HepG2 (cell line): ENCODE results near the gene NMT2. TPM values are rescaled to one million over a fixed set of nuclear protein-coding genes. Genes with fewer than 3 reads are reported as not detected.

Experiments
- ARNTL ChIP-seq: sonication (generic); formaldehyde crosslinking; IDR thresholded peaks from 2 replicates; pipeline ENCODE4 v1.4.0; 2020; ENCODE audit warnings: mild to moderate bottlenecking, missing genetic modification reagents
- E2F5 ChIP-seq: sonication (generic); formaldehyde crosslinking; conservative IDR thresholded peaks from 2 replicates; pipeline ENCODE4 v1.4.0; 2020; ENCODE audit warnings: missing genetic modification reagents
- HBP1 ChIP-seq: IDR thresholded peaks from 2 replicates; pipeline ENCODE4 v1.6.1; 2016; ENCODE audit warnings: low read depth, control low read depth
- NCOA2 ChIP-seq: sonication (generic); formaldehyde crosslinking; IDR thresholded peaks from 2 replicates; pipeline ENCODE4 v1.8.0; 2022; ENCODE audit warnings: inconsistent platforms
- PBX2 ChIP-seq: IDR thresholded peaks from 2 replicates; pipeline ENCODE4 v1.6.1; 2016; ENCODE audit warnings: control low read depth
- RAD21 ChIP-seq: fragments of 450-650 bp; formaldehyde crosslinking; IDR thresholded peaks from 2 replicates; pipeline ENCODE4 v1.5.0; 2020; ENCODE audit warnings: mild to moderate bottlenecking
- RXRB ChIP-seq: IDR thresholded peaks from 2 replicates; pipeline ENCODE4 v1.6.1; 2016; ENCODE audit warnings: borderline replicate concordance, missing genetic modification reagents, missing compliant biosample characterization
- SALL1 ChIP-seq: sonication (generic); formaldehyde crosslinking; IDR thresholded peaks from 2 replicates; pipeline ENCODE4 v1.8.0; 2022; ENCODE audit warnings: mild to moderate bottlenecking, missing genetic modification reagents
- SP1 ChIP-seq, 2 experiments: fragments of 450-650 bp in 1 of 2; sonication (generic) in 1 of 2; formaldehyde crosslinking in 1 of 2; IDR thresholded peaks; 2 replicates each; pipeline versions ENCODE4 v1.4.0 to v1.6.1; 2016 to 2020; ENCODE audit warnings: missing genetic modification reagents in 1 of 2
- STAT5B ChIP-seq: sonication (generic); formaldehyde crosslinking; IDR thresholded peaks from 2 replicates; pipeline ENCODE4 v1.4.0; 2020; ENCODE audit warnings: missing genetic modification reagents
- ZFP41 ChIP-seq: sonication (generic); formaldehyde crosslinking; IDR thresholded peaks from 2 replicates; pipeline ENCODE4 v1.4.0; 2020; ENCODE audit warnings: mild to moderate bottlenecking, missing genetic modification reagents, borderline replicate concordance
- ZNF3 ChIP-seq: IDR thresholded peaks from 2 replicates; pipeline ENCODE4 v1.7.0; 2017; ENCODE audit warnings: inconsistent platforms
- ZNF318 ChIP-seq: sonication (generic); formaldehyde crosslinking; IDR thresholded peaks from 2 replicates; pipeline ENCODE4 v1.4.0; 2020; ENCODE audit warnings: mild to moderate bottlenecking, missing genetic modification reagents
- ZNF354B ChIP-seq: sonication (generic); formaldehyde crosslinking; IDR thresholded peaks from 2 replicates; pipeline ENCODE4 v1.8.0; 2022; ENCODE audit warnings: mild to moderate bottlenecking, missing genetic modification reagents
- ZNF569 ChIP-seq: sonication (generic); formaldehyde crosslinking; IDR thresholded peaks from 2 replicates; pipeline ENCODE4 v1.5.0; 2020; ENCODE audit warnings: mild to moderate bottlenecking, missing genetic modification reagents, moderate library complexity, borderline replicate concordance
- ZNF580 ChIP-seq: IDR thresholded peaks from 2 replicates; pipeline ENCODE4 v1.6.1; 2016; ENCODE audit warnings: low read depth, borderline replicate concordance
- polyA plus RNA-seq, 8 experiments: library from polyadenylated mRNA; depleted of rRNA in 3 of 8; stranded (reverse) in 7 of 8; unstranded in 1 of 8; fragments of >200 nt; fragmentation: Illumina TruSeq in 4 of 8; extraction: Trizol in 4 of 8; gene quantifications; 2 replicates each; pipeline versions ENCODE4 v1.2.1 to v1.2.3, GENCODE V29; 2011 to 2016; ENCODE audit warnings: low read depth in 4 of 8, missing spikeins in 1 of 8, mixed read lengths in 1 of 8; ENCODE audit not compliant: insufficient read depth in 1 of 8
- total RNA-seq, 5 experiments: library from RNA; depleted of rRNA; stranded (reverse); fragments of >200 nt; fragmentation: Illumina TruSeq; extraction: Trizol; gene quantifications; 2 replicates each; pipeline ENCODE4 v1.2.3, GENCODE V29; 2016; ENCODE audit warnings: low read depth in 1 of 5

NMT2 gene
- total and polyA plus RNA-seq, 2 of the 13 experiments (the other 11 are each of a cell fraction or from before 2014, with no cell fraction given), result 10.1 to 23.8 TPM

GRCh38 chr10:15097011-15097812 lies 71.3 kb downstream of the NMT2 start, which contains the start of gene RPP38 (continued):
- TF ChIP-seq STAT5B (peak; percentile 22), RXRB (CRISPR knock-in tag) (no peak; the same call in none of the 2 replicates), NCOA2 (CRISPR knock-in tag) (no peak), SP1 (IDR thresholded peaks at IDR 0.05) (no peak), SP1 (CRISPR knock-in tag; IDR thresholded peaks at IDR 0.05) (0 out of 2 replicates have a peak, but pooled peaks have one; percentile 50), HBP1 (CRISPR knock-in tag) (no peak), ZNF569 (CRISPR knock-in tag) (peak; percentile 27; the same call in 1 of the 2 replicates), ZNF318 (CRISPR knock-in tag) (no peak), ZNF354B (CRISPR knock-in tag) (peak; percentile 96), SALL1 (CRISPR knock-in tag) (peak; percentile 90), PBX2 (CRISPR knock-in tag) (0 out of 2 replicates have a peak, but pooled peaks have one; percentile 19), ZNF3 (CRISPR knock-in tag) (no peak), ARNTL (peak; percentile 48; the same call in 1 of the 2 replicates), ZFP41 (CRISPR knock-in tag) (0 out of 2 replicates have a peak, but pooled peaks have one; percentile 68), RAD21 (CRISPR knock-in tag) (peak; percentile 62), ZNF580 (CRISPR knock-in tag) (no peak; the same call in 1 of the 2 replicates), E2F5 (no peak; the same call in 1 of the 2 replicates)
